Psoas muscle (tissue), 8 donors: Measurements from ENCODE around the gene KANK2. TPM values are rescaled to one million over a fixed set of nuclear protein-coding genes. Genes with fewer than 3 reads are reported as not detected.

Experiments used
- ATAC-seq, 4 donors: fragments of 200-7000 bp; cut with Tn5 transposase; one replicate each; pipeline ENCODE4 v1.9.1; 2020; ENCODE audit warnings: moderate library complexity in 3 of 4, mild to moderate bottlenecking in 2 of 4
- DNase-seq, 2 donors: peaks; one replicate each; pipeline ENCODE4 v3.0.0-alpha.2; 2020
- H3K27ac ChIP-seq: fragments of 200-600 bp; one replicate; pipeline ENCODE4 v1.8.0; 2022
- H3K27me3 ChIP-seq, 3 donors: fragments of 200-600 bp in 1 of 3; one replicate each; pipeline versions ENCODE4 v1.6.1 to v1.8.0; 2013 to 2022; ENCODE audit warnings: low read length in 2 of 3, mild to moderate bottlenecking in 2 of 3, moderate library complexity in 1 of 3; ENCODE audit not compliant: insufficient read depth in 3 of 3
- H3K36me3 ChIP-seq, 2 donors: fragments of 200-600 bp in 1 of 2; one replicate each; pipeline versions ENCODE4 v1.6.1 to v1.8.0; 2013 to 2022; ENCODE audit warnings: low read depth in 1 of 2, mild to moderate bottlenecking in 1 of 2, moderate library complexity in 1 of 2; ENCODE audit not compliant: insufficient read depth in 1 of 2
- H3K4me1 ChIP-seq: fragments of 200-600 bp; one replicate; pipeline ENCODE4 v1.8.0; 2022
- H3K4me3 ChIP-seq: fragments of 200-600 bp; one replicate; pipeline ENCODE4 v1.8.0; 2022; ENCODE audit warnings: mild to moderate bottlenecking
- H3K9me3 ChIP-seq: fragments of 200-600 bp; one replicate; pipeline ENCODE4 v1.8.0; 2022
- CTCF ChIP-seq: fragments of 200-600 bp; IDR thresholded peaks from one replicate; pipeline ENCODE4 v1.8.0; 2022; ENCODE audit warnings: antibody characterized with exemption
- WGBS, 3 donors: extraction: QIAGEN DNeasy Blood & Tissue Kit; methylation state at CpG; one replicate each; pipeline versions ENCODE4 v1.1.6 to v1.1.7; 2013; 5-methylcytosine and 5-hydroxymethylcytosine counted together
- intact Hi-C, 2 donors: fragments of 100-400 bp; cut with DNase I; formaldehyde crosslinking; loops; one replicate each; pipeline versions ENCODE4 v1.11.0 to v1.14.2; 2022
- polyA plus RNA-seq, 3 donors: library from polyadenylated mRNA; stranded (reverse); fragments of 200-250 nt; gene quantifications; one replicate each; pipeline ENCODE4 v1.2.3, GENCODE V29; 2013
- total RNA-seq, 4 donors: library from RNA; stranded (reverse); fragmentation: NEBNext Ultra II Directional in 2 of 4; extraction: Animal tissue kit (Norgen Biotek cat#: 25700) in 2 of 4; gene quantifications; one replicate each; pipeline versions ENCODE4 v1.2.1 to v1.2.4, GENCODE V29; 2021 to 2023
- donor health status: healthy with polysubstance abuse.
- donor health status: DM: no; HTN: no; CAD: no; lungs with moderate emphysema.
- donor health status: Bipolar disorder and iron deficiency.
- donor health status: healthy.
- donor health status: DM: yes; HTN: yes; CAD: no.
- donor health status: DM: no; HTN: no; CAD: no.
- donor health status: DM: no; HTN: no; CAD: no.
- donor health status: DM: yes; HTN: yes; CAD: no.

Gene KANK2
- total and polyA plus RNA-seq, 7 donors = 23.7 to 103 (median 44.0) TPM

GRCh38 chr19:11137542-11138384, 59.6 kb downstream of the KANK2 start:
- ATAC-seq (peak; percentile 56 to 72 (median 60)), DNase-seq (peak; percentile 83 to 89)
- 3 to 4% (median 3%) methylated on average over 26 to 28 of the region's 28 CpGs for WGBS, 3 donors
- Histone ChIP-seq H3K27ac (peak overlapping the region; percentile 68), H3K36me3 (no peaks in the 10 kb centered on the region), H3K4me3 (peak overlapping the region; percentile 45), H3K9me3 (no peaks in the 10 kb centered on the region), H3K27me3 (no peaks in the 10 kb centered on the region), H3K4me1 (peaks cover 33% of the 10 kb centered on the region)
- TF ChIP-seq CTCF = peak; percentile 78
- intact Hi-C loops = loop anchor here (1.0 to 10.0 kb wide), 3 partner anchors 65 to 203 kb away; no protein-coding TSS in a partner anchor

GRCh38 chr19:11136400-11137101, 60.8 kb downstream of the KANK2 start:
- Histone ChIP-seq H3K4me3 (no peak overlapping the region), H3K9me3 (no peaks in the 10 kb centered on the region), H3K4me1 (peaks cover 20% of the 10 kb centered on the region), H3K36me3 (peaks cover 0 to 6% of the 10 kb centered on the region in 2 donors), H3K27ac (no peak overlapping the region), H3K27me3 (no peaks in the 10 kb centered on the region)
- WGBS, 3 donors = 80 to 88% (median 80%) methylated on average over 14 of the region's 14 CpGs
- ATAC-seq = no peak
- no peak for DNase-seq
- intact Hi-C loops = loop anchor here in 1 of 2 donors (10.0 kb wide), 1 partner anchor 202 kb away; no protein-coding TSS in a partner anchor
- TF ChIP-seq CTCF = no peak

GRCh38 chr19:11131471-11131870, 65.9 kb downstream of the KANK2 start:
- peaks cover 0 to 47% of the 10 kb centered on the region in 2 donors for H3K36me3 ChIP-seq
- TF ChIP-seq CTCF = no peak
- DNase-seq (no peak), ATAC-seq (no peak)
- no peaks in the 10 kb centered on the region for H3K9me3 ChIP-seq
- no peaks in the 10 kb centered on the region for H3K27me3 ChIP-seq
- H3K4me1 ChIP-seq = no peaks in the 10 kb centered on the region
- no peak overlapping the region for H3K4me3 ChIP-seq
- intact Hi-C loops = loop anchor here (5.0 to 10.0 kb wide), 3 partner anchors 161 to 197 kb away; no protein-coding TSS in a partner anchor
- no peak overlapping the region for H3K27ac ChIP-seq
- WGBS, 3 donors = 60 to 77% (median 71%) methylated on average over 7 of the region's 7 CpGs

- peak; percentile 85 for TF ChIP-seq CTCF
- Histone ChIP-seq H3K4me1 (no peaks in the 10 kb centered on the region), H3K36me3 (peaks cover 0 to 49% of the 10 kb centered on the region in 2 donors), H3K9me3 (no peaks in the 10 kb centered on the region), H3K27ac (no peak overlapping the region), H3K27me3 (no peaks in the 10 kb centered on the region), H3K4me3 (no peak overlapping the region)
- DNase-seq = peak; percentile 85 to 89
- intact Hi-C loops = loop anchor here (5.0 to 10.0 kb wide), 3 partner anchors 161 to 196 kb away; no protein-coding TSS in a partner anchor
- 36 to 41% (median 41%) methylated on average over 18 to 19 of the region's 19 CpGs for WGBS, 3 donors
- ATAC-seq = peak; percentile 87 to 94 (median 90)
These were observed 66.4 kb downstream of the KANK2 start for GRCh38 chr19:11130824-11131455.
